ENCODE results near the gene SPAG5. TPM values are rescaled to one million over a fixed set of nuclear protein-coding genes. Genes with fewer than 3 reads are reported as not detected.
A peak's percentile ranks its signal among the peaks of the same experiment; 100 is the strongest.

The SPAG5 gene
- total RNA-seq, 4 donors from 2014 or later, result 1.4 to 4.9 (median 2.6) TPM

DNA sequence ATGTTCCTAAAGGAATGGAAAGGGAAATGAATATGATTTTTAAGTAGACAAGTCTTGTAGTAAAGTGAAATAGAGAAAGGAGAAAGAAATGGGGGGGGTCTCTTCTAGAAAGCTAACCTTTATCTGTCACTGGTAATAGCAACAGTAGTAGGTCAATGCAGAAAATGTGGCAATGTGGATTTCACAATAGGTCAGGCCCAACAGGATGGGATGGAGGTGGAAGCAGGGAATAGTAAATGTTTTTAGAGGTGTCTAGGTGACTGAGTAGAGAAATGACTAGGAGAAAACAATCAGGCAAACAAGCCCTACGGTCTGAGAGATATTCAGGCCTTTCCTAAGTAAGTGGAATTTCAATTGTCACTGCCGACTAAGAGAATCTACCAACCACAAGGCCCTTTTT, 21.2 kb upstream of the SPAG5 start:
- Histone ChIP-seq H3K4me1 (no peaks in the 10 kb centered on the region), H3K36me3 (peaks cover 24 to 100% of the 10 kb centered on the region in 2 donors), H3K9me3 (no peaks in the 10 kb centered on the region), H3K27me3 (no peaks in the 10 kb centered on the region), H3K4me3 (no peak overlapping the region), H3K27ac (no peak overlapping the region)
- WGBS, 2 donors (ENCODE audit: low coverage in 1 of 2), result 37 to 83% methylated on average over 2 of the region's 2 CpGs
- no peak for ATAC-seq
- TF ChIP-seq POLR2A (IDR thresholded peaks at IDR 0.05) (no peak), CTCF (IDR thresholded peaks at IDR 0.05) (no peak), EP300 (IDR thresholded peaks at IDR 0.05) (no peak), POLR2AphosphoS5 (IDR thresholded peaks at IDR 0.05) (no peak)

DNA sequence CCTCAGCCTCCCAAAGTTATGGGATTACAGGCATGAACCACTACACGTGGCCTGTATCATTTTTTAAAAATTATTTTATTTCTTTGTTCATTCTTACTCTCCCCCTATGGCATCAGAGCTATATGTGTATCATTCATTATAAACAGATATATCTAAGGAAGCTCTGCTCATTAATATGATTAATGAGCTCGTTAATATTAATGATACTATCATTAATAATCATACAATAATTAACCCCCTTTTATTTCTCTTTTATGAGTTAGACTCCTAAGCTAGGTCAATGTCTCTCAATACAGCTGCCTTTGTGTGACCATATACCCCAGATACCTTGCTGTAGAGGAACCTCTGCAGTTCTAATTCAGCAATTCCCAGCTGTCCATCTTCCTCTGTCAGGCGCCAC, 19.6 kb upstream of the SPAG5 start:
- no peak overlapping the region for H3K27ac ChIP-seq
- WGBS, 2 donors (ENCODE audit: low coverage in 1 of 2), result 74 to 77% methylated on average over 2 to 3 of the region's 3 CpGs
- no peak overlapping the region for H3K4me3 ChIP-seq
- no peak for ATAC-seq
- no peaks in the 10 kb centered on the region for H3K27me3 ChIP-seq
- peaks cover 0 to under 1% (median 0%) of the 10 kb centered on the region in 3 donors for H3K4me1 ChIP-seq
- no peak for TF ChIP-seq CTCF (IDR thresholded peaks at IDR 0.05)
- TF ChIP-seq POLR2AphosphoS5 (IDR thresholded peaks at IDR 0.05), result no peak
- TF ChIP-seq EP300 (IDR thresholded peaks at IDR 0.05), result no peak
- no peak for TF ChIP-seq POLR2A (IDR thresholded peaks at IDR 0.05)
- H3K36me3 ChIP-seq, result peaks cover 20 to 99% of the 10 kb centered on the region in 2 donors
- H3K9me3 ChIP-seq, result no peaks in the 10 kb centered on the region

- no peak overlapping the region for H3K27ac ChIP-seq
- no peak for ATAC-seq
- H3K9me3 ChIP-seq, result no peaks in the 10 kb centered on the region
- peaks cover 0 to 7% (median 0%) of the 10 kb centered on the region in 3 donors for H3K4me1 ChIP-seq
- TF ChIP-seq POLR2A (IDR thresholded peaks at IDR 0.05) (no peak), EP300 (IDR thresholded peaks at IDR 0.05) (no peak), CTCF (IDR thresholded peaks at IDR 0.05) (no peak), POLR2AphosphoS5 (IDR thresholded peaks at IDR 0.05) (no peak)
- 74 to 83% methylated on average over 6 to 7 of the region's 7 CpGs for WGBS, 2 donors (ENCODE audit: low coverage in 1 of 2)
- H3K36me3 ChIP-seq, result peaks cover 18 to 92% of the 10 kb centered on the region in 2 donors
- H3K4me3 ChIP-seq, result no peak overlapping the region
- no peaks in the 10 kb centered on the region for H3K27me3 ChIP-seq
Measured at GRCh38 chr17:28616281-28616680, 17.5 kb upstream of the SPAG5 start.

GRCh38 chr17:28615260-28615940, 16.6 kb upstream of the SPAG5 start:
- no peak for TF ChIP-seq POLR2A (IDR thresholded peaks at IDR 0.05)
- no peak for TF ChIP-seq POLR2AphosphoS5 (IDR thresholded peaks at IDR 0.05)
- no peak for TF ChIP-seq CTCF (IDR thresholded peaks at IDR 0.05)
- TF ChIP-seq EP300 (IDR thresholded peaks at IDR 0.05), result no peak
- H3K27me3 ChIP-seq, result no peaks in the 10 kb centered on the region
- H3K4me1 ChIP-seq, result peaks cover 0 to 7% (median 0%) of the 10 kb centered on the region in 3 donors
- no peak overlapping the region for H3K27ac ChIP-seq
- WGBS, 2 donors (ENCODE audit: low coverage in 1 of 2), result 82 to 88% methylated on average over 2 to 3 of the region's 4 CpGs
- no peak overlapping the region for H3K4me3 ChIP-seq
- H3K9me3 ChIP-seq, result no peaks in the 10 kb centered on the region
- no peak for ATAC-seq
- peaks cover 10 to 91% of the 10 kb centered on the region in 2 donors for H3K36me3 ChIP-seq

- Histone ChIP-seq H3K27me3 (no peaks in the 10 kb centered on the region), H3K9me3 (no peaks in the 10 kb centered on the region), H3K36me3 (peaks cover 2 to 83% of the 10 kb centered on the region in 2 donors), H3K27ac (no peak within 1 kb of the TSS), H3K4me1 (peaks cover 0 to 7% (median 0%) of the 10 kb centered on the region in 3 donors), H3K4me3 (no peak within 1 kb of the TSS)
- peak; percentile 38 for ATAC-seq
- 0 to 60% methylated on average over 1 to 2 of the region's 5 CpGs for WGBS, 2 donors (ENCODE audit: low coverage in 1 of 2)
- TF ChIP-seq CTCF (IDR thresholded peaks at IDR 0.05) (no peak), POLR2AphosphoS5 (IDR thresholded peaks at IDR 0.05) (no peak), POLR2A (IDR thresholded peaks at IDR 0.05) (no peak), EP300 (IDR thresholded peaks at IDR 0.05) (no peak)
Measured at GRCh38 chr17:28613931-28614381, 15.1 kb upstream of the SPAG5 start, which contains the start of gene RSKR. Gene RSKR, minus strand, starts transcription at chr17:28614185. Its CDS starts 24 bp downstream, at chr17:28614161.

All from gastroesophageal sphincter (tissue), 4 donors.